A172 (cell line): ENCODE data around the gene CDH4. TPM values are rescaled to one million over a fixed set of nuclear protein-coding genes. Genes with fewer than 3 reads are reported as not detected.
"Not testable (repeated sequence)": the region's sequence is repeated elsewhere in the genome, so short reads cannot be mapped to it uniquely, and the experiment has no call there.

Experiments used
- DNase-seq: peaks from one replicate; pipeline ENCODE4 v3.0.0-alpha.2; 2015; ENCODE audit warnings: low spot score
- total RNA-seq: library from RNA; depleted of rRNA; stranded (reverse); fragments of >200 nt; shearing (Covaris generic); gene quantifications from 2 replicates; pipeline ENCODE4 v1.2.3, GENCODE V29; 2014

CDH4 gene
- total RNA-seq, 1 experiment from 2014 or later, result 5.5 TPM

GRCh38 chr20:61455508-61456215, 203.6 kb downstream of the CDH4 start:
- DNase-seq, result no peak

GRCh38 chr20:61457725-61458124, 205.7 kb downstream of the CDH4 start:
- DNase-seq, result no peak

DNA sequence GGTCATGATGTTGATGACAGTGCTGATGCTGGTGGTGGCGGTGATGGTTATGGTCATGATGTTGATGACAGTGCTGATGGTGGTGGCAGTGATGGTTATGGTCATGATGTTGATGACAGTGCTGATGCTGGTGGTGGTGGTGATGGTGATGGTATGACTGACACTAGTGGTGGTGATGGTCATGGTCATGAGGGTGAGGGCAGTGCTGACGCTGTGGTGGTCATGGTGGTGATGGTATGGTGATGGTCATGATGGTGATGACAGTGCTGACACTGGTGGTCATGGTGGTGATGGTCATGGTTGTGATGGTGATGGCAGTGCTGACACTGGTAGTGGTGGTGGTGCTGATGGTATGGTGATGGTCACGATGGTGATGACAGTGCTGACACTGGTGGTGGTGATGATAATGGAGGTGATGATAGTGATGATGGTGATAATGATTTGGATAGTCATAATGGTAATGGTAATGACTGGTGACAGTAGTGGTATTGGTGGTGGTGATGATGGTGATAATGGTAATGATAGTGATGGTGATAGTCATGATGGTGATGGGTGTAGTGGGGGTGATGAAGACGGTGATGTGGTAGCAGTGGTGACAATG, 206.2 kb downstream of the CDH4 start:
- DNase-seq, result no peak

- no peak for DNase-seq
Measured at GRCh38 chr20:61459266-61459665, 207.2 kb downstream of the CDH4 start.

DNA sequence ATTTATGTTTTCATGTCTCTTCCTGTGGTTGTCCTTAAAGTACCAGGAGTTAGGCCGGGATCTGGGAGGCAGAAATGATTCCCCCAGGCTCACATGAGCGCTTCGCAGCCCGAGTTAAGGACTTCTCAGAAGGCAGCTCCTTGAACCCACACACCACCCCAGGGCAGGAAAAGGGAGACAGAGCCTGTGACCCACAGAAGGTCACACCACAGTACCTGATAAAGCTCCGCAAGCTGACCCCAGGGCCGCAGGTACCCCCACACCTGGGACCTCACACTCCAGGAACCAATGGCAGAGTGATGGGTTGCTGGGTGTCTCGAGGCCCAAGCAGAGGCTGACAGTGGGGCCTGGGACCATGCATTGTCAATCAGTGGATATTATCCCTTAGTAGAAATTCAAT, 207.6 kb downstream of the CDH4 start:
- DNase-seq, result no peak

GRCh38 chr20:61460261-61461052, 208.4 kb downstream of the CDH4 start:
- no peak for DNase-seq

DNA sequence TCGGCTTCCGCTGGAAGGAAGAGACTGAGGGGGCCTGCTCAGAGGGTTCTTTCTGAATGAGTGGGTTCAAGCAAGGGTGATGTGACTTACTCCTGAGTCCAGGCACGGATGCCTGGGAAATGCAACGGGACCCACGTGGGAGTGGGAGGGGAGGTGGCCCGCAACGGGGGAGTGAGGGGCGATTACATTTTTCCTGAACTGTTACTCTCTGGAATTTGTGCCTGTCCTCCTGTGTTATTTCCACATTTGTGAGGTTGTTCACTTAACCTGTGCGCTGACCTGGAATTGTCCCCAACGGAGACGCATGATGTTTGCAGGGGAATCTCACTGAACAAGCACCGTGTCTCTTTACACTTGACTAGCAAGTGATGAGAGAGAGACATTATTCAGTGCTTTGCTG, 209.4 kb downstream of the CDH4 start:
- DNase-seq, result no peak

DNA sequence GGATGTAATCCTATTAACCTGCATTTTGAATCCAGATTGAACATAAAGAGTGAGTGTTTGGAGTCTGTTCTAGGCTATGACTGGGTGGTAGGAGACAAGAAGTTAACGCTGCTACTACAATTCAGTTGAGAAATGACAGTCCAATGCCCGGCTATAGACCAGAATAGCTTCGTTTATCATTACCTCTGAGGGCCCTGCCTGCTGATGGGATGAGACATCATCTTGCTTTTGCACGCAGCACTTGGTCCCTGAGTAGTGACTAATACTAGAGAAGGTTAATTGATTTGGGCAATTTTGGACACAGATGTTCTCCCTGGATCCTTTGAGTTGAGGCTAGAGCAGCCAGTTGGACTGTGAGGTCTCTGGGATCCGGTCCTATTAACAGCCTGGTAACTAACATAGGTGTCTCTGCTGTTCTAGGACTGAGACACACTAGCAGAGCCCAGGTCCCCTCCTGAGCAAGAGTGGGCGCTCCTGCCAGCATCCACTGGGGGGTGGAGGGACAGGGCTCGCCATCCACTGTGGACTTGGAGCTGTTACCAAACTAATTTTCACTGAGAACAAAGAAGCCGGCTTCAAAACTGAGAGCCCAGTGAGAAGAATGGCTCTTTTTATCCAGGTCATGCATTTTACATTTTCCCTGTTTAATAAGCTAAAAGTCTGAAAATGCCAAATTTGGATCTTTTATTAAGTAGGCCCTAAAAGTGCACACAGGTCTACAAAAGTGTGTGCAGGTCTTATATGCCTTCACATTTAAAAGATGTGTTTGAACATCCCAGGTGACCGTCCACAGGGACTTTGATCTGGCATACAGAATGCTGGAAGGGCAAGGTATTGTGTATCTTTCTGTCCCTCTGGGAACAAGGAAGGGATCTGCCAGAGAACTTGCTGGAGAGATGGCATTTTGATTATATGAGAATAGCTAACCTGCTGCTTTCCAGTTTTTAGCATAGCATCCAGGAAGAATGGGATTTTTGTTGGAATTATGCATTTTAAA, 212.5 kb downstream of the CDH4 start:
- DNase-seq, result no peak

- no peak for DNase-seq
Measured at GRCh38 chr20:61475729-61476128, 223.7 kb downstream of the CDH4 start.

- DNase-seq, result no peak
Measured at GRCh38 chr20:61476956-61477355, 224.9 kb downstream of the CDH4 start.

- DNase-seq, result no peak
Measured at GRCh38 chr20:61477451-61477861, 225.4 kb downstream of the CDH4 start.

GRCh38 chr20:61478094-61478493, 226.0 kb downstream of the CDH4 start:
- DNase-seq, result no peak

DNA sequence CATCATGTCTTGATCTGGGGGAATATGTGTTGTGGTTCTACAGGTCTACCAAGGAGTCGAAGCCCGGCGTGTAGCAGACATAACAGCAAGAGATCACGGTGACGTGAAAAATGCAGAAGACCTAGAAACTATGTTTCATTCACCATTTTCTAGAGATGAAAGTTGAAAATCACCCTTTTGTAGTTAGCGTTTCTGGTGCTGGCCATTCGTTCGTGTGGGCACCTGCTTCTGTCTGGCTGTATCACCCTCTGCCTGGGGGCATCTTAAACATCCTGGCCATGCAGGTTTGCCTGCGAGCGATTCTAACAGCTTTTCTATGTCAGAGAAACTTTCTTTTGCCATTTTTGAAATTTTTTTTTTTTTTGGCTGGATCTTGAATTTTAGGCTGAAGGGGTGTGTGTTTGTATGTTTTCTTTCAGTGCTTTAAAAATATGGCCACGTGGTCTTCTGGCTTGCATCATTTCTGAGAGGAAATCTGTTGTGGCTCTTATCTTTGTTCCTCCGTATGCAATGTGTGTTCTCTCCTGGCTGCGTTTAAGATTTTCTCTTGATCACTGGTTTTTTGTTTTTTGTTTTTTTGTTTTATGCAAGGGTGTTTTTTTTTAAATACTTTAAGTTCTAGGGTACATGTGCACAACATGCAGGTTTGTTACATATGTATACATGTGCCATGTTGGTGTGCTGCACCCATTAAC, 226.7 kb downstream of the CDH4 start:
- DNase-seq, result no peak

DNA sequence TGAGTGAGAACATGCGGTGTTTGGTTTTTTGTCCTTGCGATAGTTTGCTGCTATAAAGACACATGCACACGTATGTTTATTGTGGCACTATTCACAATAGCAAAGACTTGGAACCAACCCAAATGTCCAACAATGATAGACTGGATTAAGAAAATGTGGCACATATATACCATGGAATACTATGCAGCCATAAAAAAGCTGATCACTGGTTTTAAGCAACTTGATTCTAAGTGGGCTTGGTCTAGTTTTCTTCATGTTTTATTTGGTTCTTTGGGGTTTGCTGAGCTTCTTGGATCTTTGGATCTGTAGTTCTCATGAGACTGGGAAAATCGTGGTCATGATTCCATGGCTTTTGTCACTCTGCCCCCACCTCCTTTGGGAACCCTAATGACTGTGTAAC, 227.4 kb downstream of the CDH4 start:
- DNase-seq, result not testable (repeated sequence)

- DNase-seq, result no peak
Measured at GRCh38 chr20:61480158-61480825, 228.2 kb downstream of the CDH4 start.

DNA sequence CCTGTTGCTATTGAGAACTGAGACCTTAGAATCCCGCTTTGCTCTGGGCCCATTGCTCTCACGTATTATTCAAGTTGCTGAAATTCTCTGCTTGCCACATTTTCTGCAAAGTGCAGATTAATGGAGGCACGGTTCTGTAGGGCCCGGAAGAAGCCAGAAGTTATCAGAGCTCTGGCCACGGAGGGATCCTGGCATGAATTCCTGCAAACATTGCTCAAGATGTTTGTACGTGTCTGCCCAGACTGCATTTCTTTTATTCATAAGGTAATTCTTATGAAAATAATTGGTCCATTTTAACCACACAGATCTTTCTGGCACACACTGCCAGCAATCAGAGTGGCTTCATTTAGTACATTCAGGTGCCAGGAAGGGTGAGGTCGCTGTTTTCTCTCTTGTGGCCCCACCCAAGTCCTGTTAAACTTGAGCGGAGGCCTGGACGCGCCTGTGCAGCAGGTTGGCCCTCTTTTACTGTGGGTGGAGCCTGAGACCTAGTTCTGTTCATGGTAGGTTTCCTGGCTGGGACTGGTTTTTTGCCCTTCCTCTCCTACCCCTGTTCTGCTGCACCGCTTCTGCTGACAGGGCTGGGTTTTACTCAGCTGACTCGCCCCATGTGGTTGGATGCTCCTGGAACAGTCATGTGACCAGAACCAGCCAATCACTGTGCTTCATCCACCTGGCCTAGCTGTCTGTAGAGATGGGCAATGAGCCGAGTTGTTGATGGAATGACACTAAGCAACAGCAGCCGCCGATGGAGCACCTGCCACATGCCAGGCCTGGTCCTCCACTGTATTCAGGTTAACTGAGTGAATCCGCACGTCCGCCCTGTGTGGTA, 230.2 kb downstream of the CDH4 start:
- DNase-seq, result no peak

- no peak for DNase-seq
Measured at GRCh38 chr20:61482901-61483300, 230.8 kb downstream of the CDH4 start.

DNA sequence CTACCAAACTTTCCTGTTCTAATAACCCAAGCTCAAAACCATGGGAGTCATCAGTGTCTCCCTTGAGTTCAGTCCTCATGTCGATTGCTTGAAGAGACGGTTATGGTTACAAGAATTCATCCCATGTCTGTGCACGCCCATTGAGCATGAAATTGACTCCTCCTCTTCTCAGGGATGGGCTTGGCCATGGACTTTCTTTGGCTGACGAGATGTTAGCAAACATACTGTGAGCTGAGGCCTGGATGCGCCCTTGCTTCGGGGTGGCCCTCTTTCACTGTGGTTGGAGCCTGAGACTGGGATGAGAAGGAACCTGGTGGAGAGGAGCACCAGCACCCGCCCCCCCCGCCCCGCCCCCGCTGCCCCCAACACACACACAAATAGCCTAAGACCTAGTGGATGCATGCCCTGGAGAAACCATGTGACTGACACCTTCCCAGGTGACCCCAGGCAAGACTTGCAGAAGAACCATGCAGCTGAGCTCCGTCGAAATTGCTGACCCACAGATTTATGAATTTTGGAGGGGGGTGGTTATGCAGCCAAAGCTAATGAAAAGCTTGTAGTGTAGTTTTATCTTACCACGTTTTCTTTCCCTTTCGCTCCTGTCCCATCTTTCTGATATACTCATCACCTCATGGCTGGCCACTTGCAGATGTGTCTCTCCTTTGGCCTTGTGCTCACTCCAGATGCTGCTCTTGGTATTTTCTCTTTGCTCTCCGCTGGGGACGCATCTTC, 231.4 kb downstream of the CDH4 start:
- DNase-seq, result no peak

DNA sequence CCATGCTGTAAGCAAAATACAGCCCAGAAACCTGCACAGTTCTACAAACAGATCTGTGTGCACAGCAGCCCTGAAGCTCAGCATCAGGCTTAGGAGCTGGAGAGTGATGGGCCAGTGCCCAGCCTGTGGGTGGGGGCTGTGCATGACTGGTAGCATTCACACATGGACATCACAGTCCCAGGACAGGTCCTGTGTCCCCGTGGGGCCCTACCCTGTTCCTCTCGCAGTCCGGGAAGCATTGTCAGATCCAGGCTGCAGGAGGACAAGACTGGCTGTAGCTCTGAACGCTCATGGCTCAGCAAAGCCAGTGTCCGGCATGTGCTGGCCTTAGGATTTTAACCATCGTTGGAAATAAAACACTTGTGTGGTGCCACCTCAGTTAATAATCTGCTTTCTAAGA, 234.1 kb downstream of the CDH4 start:
- no peak for DNase-seq
